Activated T-helper 2 cell treated with anti-CD3 and anti-CD28 coated beads, Interferon-gamma antibody, Interleukin-2, Interleukin-4, amounts not matched to agents 10 μg/mL and 5 μg/mL and 100 μg/mL, durations not matched to agents 14 hours and 24 hours and 36 hours (primary cell): ENCODE measurements around the gene USP35. TPM values are rescaled to one million over a fixed set of nuclear protein-coding genes. Genes with fewer than 3 reads are reported as not detected.
"Not testable (repeated sequence)": the region's sequence is repeated elsewhere in the genome, so short reads cannot be mapped to it uniquely, and the experiment has no call there.

Source experiments
- DNase-seq: peaks from one replicate; pipeline ENCODE4 v3.0.0; 2021; ENCODE audit warnings: low spot score
- H3K27ac Mint-ChIP-seq: one replicate; pipeline ENCODE4 v1.8.0; 2021; ENCODE audit warnings: mixed read lengths
- H3K27me3 Mint-ChIP-seq: one replicate; pipeline ENCODE4 v1.8.0; 2021; ENCODE audit warnings: low read depth, mixed read lengths
- H3K36me3 Mint-ChIP-seq: one replicate; pipeline ENCODE4 v1.8.0; 2021; ENCODE audit warnings: low read depth, mixed read lengths
- H3K4me1 Mint-ChIP-seq: one replicate; pipeline ENCODE4 v1.8.0; 2021; ENCODE audit warnings: low read depth, mixed read lengths
- H3K4me3 Mint-ChIP-seq: one replicate; pipeline ENCODE4 v1.8.0; 2021; ENCODE audit warnings: low read depth, mild to moderate bottlenecking, moderate library complexity, mixed read lengths
- H3K9me3 Mint-ChIP-seq: one replicate; pipeline ENCODE4 v1.8.0; 2021; ENCODE audit warnings: mixed read lengths
- intact Hi-C: fragments of 100-400 bp; cut with micrococcal nuclease; formaldehyde crosslinking; loops from one replicate; pipeline ENCODE4 v1.15.1; 2023
- total RNA-seq: library from RNA; stranded (reverse); gene quantifications from 2 replicates; pipeline ENCODE4 v1.2.3, GENCODE V29; 2022

Gene USP35
- total RNA-seq, 1 donor from 2014 or later: 12.9 TPM

DNA sequence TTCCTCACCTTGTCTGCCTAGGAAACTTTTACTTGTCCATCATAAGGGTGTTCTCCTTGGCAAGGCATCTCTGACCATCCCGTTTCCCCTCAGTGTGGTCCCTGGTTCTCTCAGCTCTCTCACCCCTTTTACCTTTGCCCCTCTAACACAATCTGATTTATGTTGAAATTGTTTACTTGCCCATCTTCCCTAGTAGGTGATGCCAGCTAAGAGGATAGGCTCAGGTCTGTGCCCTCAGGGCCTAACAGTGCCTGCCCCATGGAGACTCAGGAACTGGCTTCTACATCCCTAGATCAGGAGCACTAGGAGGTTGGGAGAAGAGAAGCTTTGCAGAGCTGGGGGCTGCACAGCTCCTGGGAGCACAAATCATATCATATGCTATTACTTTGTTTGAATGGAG, 28.2 kb upstream of the USP35 start:
- H3K27ac Mint-ChIP-seq: no peak overlapping the region
- intact Hi-C loops: no loop called here
- no peaks in the 10 kb centered on the region for H3K36me3 Mint-ChIP-seq
- DNase-seq: no peak
- no peaks in the 10 kb centered on the region for H3K27me3 Mint-ChIP-seq
- no peaks in the 10 kb centered on the region for H3K9me3 Mint-ChIP-seq
- H3K4me3 Mint-ChIP-seq: no peak overlapping the region
- H3K4me1 Mint-ChIP-seq: no peaks in the 10 kb centered on the region

DNA sequence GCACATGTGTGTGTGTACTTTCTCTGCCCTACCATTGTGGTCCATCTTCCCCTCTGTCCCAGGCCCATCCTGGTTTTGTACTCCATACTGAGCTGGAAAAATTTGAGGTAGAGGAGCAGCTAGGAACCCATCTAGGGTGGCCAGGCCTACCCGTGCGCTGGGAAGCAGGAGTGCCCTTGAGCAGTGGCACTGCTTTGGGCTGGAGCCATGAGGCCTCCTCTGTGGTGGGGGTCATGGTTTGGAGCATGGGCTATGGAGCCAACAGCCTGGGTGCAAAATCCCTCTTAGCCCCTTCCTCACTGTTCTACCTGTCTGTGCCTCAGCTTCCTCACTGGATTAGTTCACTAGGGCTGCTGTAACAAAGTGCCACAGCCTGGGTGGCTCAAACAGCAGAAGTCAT, 27.4 kb upstream of the USP35 start:
- Mint-ChIP-seq H3K9me3 (no peaks in the 10 kb centered on the region), H3K4me3 (no peak overlapping the region), H3K27me3 (no peaks in the 10 kb centered on the region), H3K27ac (no peak overlapping the region), H3K36me3 (no peaks in the 10 kb centered on the region), H3K4me1 (no peaks in the 10 kb centered on the region)
- DNase-seq: no peak
- intact Hi-C loops: no loop called here

DNA sequence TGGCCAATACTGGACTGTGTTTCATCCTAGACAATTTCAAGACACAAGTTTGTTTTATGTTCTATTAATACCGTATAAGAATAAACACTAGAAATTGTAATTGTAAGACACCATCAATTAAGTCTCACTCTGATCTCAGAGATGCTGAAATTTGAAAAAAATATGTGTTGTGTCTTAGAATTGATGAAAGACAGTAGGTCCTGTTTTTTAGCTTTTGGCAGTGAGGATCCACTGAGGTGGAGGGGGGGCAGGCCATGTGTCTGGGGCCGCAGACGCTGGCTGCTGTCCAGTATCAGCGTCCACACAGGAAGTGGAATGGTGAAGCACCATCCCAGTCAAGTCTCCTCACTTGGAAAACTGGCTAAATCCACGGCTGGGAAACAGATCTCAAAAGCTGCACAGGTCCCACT, 26.8 kb upstream of the USP35 start:
- Mint-ChIP-seq H3K27ac (no peak overlapping the region), H3K4me1 (no peaks in the 10 kb centered on the region), H3K27me3 (no peaks in the 10 kb centered on the region), H3K4me3 (no peak overlapping the region), H3K9me3 (no peaks in the 10 kb centered on the region), H3K36me3 (no peaks in the 10 kb centered on the region)
- no peak for DNase-seq
- intact Hi-C loops: no loop called here

DNA sequence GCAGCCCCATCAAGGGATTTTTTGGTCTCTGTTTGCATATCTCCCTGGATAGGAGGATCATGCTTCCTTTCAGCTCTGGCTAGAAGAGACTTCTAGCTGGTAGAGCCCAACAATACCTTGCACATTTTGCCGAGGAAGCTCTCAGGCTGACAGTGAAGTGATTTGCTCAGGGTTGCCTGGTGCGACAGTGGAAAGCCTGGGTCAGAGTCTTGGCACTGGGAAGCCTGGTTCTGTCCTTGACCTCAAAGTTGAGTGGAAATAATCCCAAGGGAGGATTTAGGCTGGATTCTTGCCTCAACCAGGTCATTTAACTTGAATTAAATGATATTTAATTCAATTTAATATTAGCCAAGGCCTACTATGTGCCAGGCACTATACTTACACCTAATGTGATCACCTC, 24.9 kb upstream of the USP35 start:
- intact Hi-C loops: no loop called here
- H3K9me3 Mint-ChIP-seq: no peaks in the 10 kb centered on the region
- no peak overlapping the region for H3K27ac Mint-ChIP-seq
- DNase-seq: no peak
- no peaks in the 10 kb centered on the region for H3K27me3 Mint-ChIP-seq
- H3K4me3 Mint-ChIP-seq: no peak overlapping the region
- no peaks in the 10 kb centered on the region for H3K4me1 Mint-ChIP-seq
- no peaks in the 10 kb centered on the region for H3K36me3 Mint-ChIP-seq

DNA sequence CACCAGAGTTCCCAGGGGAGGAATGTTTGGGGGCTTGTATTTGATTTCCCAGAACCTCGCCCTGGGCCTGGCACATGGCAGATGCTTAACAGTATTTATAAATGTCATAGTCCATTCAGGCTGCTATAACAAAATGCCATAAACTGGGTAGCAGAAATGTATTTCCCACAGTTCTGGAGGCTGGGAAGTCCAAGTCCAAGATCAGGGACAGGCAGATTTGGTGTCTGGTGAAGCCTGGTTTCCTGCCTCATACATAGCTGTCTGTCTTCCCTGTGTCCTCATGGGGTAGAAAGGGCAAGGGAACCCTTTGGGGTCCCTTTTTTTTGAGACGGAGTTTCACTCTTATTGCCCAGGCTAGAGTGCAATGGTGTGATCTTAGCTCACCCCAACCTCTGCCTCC, 24.2 kb upstream of the USP35 start:
- intact Hi-C loops: no loop called here
- no peaks in the 10 kb centered on the region for H3K36me3 Mint-ChIP-seq
- no peak overlapping the region for H3K27ac Mint-ChIP-seq
- no peak for DNase-seq
- H3K4me1 Mint-ChIP-seq: no peaks in the 10 kb centered on the region
- H3K27me3 Mint-ChIP-seq: no peaks in the 10 kb centered on the region
- H3K9me3 Mint-ChIP-seq: no peaks in the 10 kb centered on the region
- H3K4me3 Mint-ChIP-seq: no peak overlapping the region

DNA sequence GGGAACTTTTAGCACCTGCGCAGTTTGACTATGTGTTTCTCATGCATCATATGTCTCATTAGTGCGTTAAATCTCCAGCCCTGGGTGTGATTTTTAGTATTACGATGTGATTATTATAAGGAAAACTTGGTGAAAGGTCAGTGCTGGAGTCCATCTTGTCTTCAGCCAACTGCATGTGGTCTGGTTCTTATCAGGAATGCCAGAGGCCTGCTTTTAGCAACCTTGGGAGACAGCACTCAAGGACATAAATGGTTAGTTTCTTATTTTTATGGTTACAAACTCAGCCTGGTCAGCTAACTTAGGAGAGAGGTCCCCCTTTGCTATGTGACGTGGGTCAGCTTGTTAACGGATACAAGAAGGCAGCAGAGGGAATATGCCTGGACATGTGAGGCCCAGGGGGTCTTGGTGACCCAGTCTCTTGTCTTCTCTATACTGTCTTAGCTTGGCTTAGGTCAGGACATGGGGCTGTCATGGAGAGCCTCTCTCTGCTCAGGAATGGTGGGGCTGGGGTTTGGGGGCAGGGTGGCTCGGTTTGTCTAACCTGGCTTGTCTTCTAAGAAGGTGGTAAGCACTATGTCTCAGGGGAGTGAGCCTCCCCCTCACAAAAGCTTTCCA, 21.8 kb upstream of the USP35 start:
- Mint-ChIP-seq H3K4me1 (no peaks in the 10 kb centered on the region), H3K9me3 (no peaks in the 10 kb centered on the region), H3K4me3 (no peak overlapping the region), H3K27me3 (no peaks in the 10 kb centered on the region), H3K27ac (no peak overlapping the region), H3K36me3 (no peaks in the 10 kb centered on the region)
- intact Hi-C loops: no loop called here
- no peak for DNase-seq

DNA sequence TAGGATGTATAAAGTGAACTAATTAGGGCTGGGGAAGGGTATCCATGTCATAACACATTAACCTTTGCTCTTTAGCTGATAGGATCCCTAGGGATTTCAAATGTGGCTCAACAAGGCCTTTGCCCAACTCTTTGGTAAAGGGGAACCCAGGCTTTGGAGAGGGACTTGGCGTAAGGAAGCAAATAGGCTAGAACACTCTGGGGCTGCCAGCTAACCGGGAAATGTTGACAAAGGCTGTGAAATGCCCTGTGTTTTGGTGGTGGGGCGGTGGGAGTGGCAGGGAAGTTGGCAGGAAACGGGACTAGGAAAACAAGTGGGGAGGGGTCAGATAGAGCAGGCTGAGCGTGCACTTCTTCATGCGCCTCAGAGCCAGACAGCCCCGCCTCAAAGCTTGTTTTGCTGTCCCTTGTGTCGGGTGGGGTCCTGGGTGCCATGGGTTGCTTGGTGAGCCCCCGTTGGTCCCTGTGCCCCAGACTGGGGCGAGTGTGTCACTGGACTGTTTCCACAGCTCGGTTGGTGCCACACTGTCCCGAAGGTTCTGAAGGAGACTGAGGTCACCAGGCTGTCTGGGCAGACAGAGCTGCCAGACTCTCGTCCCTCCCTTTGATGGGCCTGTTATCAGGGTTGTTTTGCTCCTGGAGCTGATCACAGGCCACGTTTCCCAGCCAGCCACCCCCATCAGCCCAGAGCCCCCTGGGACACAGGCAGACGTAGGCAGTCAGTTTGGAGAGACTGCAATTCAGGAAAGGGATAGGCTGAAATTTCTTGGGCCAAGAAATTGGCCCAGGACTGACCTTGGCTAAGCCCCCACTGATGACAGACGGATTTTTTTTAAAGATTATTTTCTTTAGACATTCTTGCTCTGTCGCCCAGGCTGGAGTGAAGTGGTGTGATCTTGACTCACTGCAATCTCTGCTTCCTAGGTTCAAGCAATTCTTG, 19.9 kb upstream of the USP35 start:
- no peak overlapping the region for H3K27ac Mint-ChIP-seq

DNA sequence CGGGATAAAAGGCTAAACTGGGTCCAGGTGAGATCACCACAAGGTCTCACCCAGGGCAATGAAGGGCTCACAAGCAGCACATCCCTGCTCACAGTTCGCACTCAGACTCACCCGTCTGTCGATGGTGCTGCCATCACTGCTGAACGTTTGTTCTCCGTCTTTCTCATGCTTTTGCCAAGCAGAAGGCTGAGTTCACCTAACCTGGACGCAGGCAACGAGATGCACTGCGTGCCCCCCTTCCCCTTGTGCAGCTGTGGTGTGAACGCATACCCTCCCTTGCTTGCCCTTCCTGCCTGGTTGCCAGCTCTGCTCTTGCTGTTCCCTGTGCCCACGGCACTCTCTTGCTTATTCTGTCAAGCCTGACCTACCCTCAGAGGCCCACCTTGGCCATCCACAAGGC, 18.3 kb upstream of the USP35 start:
- Mint-ChIP-seq H3K4me3 (no peak overlapping the region), H3K27ac (no peak overlapping the region), H3K9me3 (no peaks in the 10 kb centered on the region), H3K4me1 (no peaks in the 10 kb centered on the region), H3K36me3 (peaks cover 28% of the 10 kb centered on the region), H3K27me3 (no peaks in the 10 kb centered on the region)
- intact Hi-C loops: no loop called here
- no peak for DNase-seq

More for the DNA sequence above, 19.9 kb upstream of the USP35 start:
- Mint-ChIP-seq H3K36me3 (peaks cover 15% of the 10 kb centered on the region), H3K27me3 (no peaks in the 10 kb centered on the region), H3K4me3 (no peak overlapping the region), H3K9me3 (no peaks in the 10 kb centered on the region), H3K4me1 (no peaks in the 10 kb centered on the region)
- no peak for DNase-seq
- intact Hi-C loops: no loop called here

DNA sequence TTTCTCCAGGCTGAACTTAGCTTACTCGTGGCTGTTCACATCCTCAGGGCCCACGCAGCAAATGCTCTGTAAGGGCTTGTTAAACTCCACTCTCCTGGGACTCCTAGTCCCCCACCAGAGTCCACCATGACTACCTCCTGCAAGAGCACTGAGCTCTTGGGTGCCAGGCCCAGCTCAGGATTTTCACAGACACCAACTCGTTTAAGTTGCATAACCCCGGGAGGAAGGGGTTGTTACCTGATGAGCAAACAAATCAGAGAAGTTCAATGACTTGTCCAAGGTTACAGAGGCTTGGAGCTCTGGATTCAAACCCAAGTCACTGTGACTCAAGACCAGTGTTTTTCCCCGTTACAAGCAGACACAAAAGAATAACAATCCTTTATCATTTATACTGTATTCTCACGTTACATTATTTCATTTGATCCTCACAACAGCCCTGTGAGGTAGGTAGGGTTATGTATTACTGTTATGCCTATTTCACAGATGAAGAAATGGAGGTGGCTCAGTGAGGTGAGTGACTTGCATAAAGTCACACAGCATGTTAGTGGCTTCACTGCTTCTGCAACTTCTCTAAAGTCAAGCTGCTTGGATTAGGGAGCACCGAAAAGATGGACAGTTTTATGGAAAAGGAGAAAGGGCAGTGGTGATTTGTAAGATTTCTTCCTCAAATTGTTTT, 17.7 kb upstream of the USP35 start:
- H3K4me1 Mint-ChIP-seq: no peaks in the 10 kb centered on the region
- H3K27me3 Mint-ChIP-seq: no peaks in the 10 kb centered on the region
- intact Hi-C loops: no loop called here
- H3K9me3 Mint-ChIP-seq: peaks cover under 1% of the 10 kb centered on the region
- no peak overlapping the region for H3K27ac Mint-ChIP-seq
- peaks cover 33% of the 10 kb centered on the region for H3K36me3 Mint-ChIP-seq
- no peak for DNase-seq
- H3K4me3 Mint-ChIP-seq: no peak overlapping the region

DNA sequence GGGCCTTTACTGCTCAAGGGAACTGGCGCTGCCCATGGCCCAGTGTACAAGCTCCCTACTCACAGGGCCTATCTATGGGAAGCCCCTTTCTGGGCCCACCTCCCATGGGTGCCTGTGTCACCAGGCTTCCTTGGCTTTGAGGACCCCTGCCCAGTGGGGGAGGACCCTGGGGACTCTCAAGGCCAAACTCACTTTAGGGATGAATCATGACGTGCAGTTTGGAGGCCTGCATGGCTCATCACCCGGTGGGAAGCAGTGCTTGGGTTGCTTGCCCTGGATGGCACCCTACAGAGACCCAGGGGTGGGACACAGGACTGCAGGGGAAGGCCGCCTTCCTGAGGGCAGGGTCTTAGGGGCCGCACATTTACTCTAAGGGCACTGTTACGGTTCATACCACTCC, 16.8 kb upstream of the USP35 start:
- H3K27me3 Mint-ChIP-seq: no peaks in the 10 kb centered on the region
- peaks cover 4% of the 10 kb centered on the region for H3K9me3 Mint-ChIP-seq
- no peaks in the 10 kb centered on the region for H3K4me1 Mint-ChIP-seq
- H3K36me3 Mint-ChIP-seq: peaks cover 41% of the 10 kb centered on the region
- DNase-seq: no peak
- intact Hi-C loops: no loop called here
- H3K4me3 Mint-ChIP-seq: no peak overlapping the region
- no peak overlapping the region for H3K27ac Mint-ChIP-seq

DNA sequence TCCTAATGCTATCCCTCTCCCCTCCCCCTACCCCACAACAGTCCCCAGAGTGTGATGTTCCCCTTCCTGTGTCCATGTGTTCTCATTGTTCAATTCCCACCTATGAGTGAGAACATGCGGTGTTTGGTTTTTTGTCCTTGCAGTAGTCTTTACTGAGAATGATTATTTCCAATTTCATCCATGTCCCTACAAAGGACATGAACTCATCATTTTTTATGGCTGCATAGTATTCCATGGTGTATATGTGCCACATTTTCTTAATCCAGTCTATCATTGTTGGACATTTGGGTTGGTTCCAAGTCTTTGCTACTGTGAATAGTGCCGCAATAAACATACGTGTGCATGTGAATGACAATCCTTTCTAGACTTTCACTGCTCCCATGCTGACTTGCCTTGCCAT, 12.9 kb upstream of the USP35 start:
- intact Hi-C loops: not testable (repeated sequence)
- peaks cover 65% of the 10 kb centered on the region for H3K36me3 Mint-ChIP-seq

DNA sequence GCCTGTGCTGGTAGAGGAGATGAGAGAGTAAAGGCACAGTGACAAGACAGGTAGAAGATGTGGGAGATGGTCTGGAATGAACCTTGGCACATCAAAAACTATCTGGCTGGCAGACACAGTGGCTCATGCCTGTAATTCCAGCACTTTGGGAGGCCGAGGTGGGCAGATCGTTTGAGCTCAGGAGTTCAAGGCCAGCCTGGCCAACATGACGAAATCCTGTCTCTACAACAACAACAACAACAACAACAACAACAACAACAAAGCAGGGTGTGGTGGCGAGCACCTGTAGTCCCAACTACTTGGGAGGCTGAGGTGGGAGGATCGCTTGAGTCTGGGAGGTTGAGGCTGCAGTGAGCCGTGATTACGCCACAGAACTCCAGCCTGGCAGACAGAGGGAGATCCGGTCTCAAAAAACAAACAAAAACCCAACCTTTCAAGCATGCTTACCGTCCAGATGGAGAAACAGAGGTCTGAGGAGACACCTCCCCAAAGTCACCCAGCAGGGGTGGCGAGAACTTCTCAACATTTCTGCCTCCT, 12.0 kb upstream of the USP35 start:
- Mint-ChIP-seq H3K4me3 (no peak overlapping the region), H3K4me1 (peaks cover 8% of the 10 kb centered on the region), H3K27ac (no peak overlapping the region), H3K27me3 (no peaks in the 10 kb centered on the region), H3K36me3 (peaks cover 72% of the 10 kb centered on the region), H3K9me3 (peaks cover 12% of the 10 kb centered on the region)
- no peak for DNase-seq
- intact Hi-C loops: no loop called here

More for the DNA sequence above, 12.9 kb upstream of the USP35 start:
- H3K27ac Mint-ChIP-seq, H3K4me1 Mint-ChIP-seq, DNase-seq, H3K9me3 Mint-ChIP-seq, H3K27me3 Mint-ChIP-seq, H3K4me3 Mint-ChIP-seq: not testable (repeated sequence)

DNA sequence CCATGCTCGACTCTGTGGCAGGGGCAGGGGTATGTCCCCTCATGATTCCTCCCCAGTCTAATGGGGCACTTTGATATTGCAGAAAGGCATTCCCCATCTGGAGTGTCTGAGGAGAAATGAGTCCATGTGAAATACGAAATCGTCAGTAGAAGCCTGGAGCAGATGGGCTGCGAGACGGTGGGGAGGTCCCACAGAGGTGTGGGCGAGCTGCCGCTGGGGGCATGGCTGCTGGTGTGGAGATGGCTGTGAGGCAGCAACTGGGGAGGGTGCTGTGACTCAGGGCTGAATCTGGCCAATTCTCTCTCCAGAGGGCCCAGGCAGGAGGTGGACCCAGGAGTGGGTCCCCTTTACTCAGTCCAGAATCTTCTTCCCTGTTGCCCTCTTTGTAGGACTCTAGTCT, 11.5 kb upstream of the USP35 start:
- no peaks in the 10 kb centered on the region for H3K27me3 Mint-ChIP-seq
- peaks cover 71% of the 10 kb centered on the region for H3K36me3 Mint-ChIP-seq
- intact Hi-C loops: no loop called here

More for the DNA sequence above, 11.5 kb upstream of the USP35 start:
- no peak overlapping the region for H3K27ac Mint-ChIP-seq
- DNase-seq: no peak
- H3K4me1 Mint-ChIP-seq: peaks cover 8% of the 10 kb centered on the region
- H3K9me3 Mint-ChIP-seq: peaks cover 12% of the 10 kb centered on the region
- no peak overlapping the region for H3K4me3 Mint-ChIP-seq
